Adipocyte (in vitro differentiated cells): ENCODE measurements around the gene ALDH1A3.

ENCODE experiments used
- DNase-seq: peaks from one replicate; pipeline ENCODE4 v3.0.0-alpha.2; 2015; ENCODE audit warnings: low read depth
- H3K27me3 ChIP-seq: replicated peaks from 2 replicates; pipeline ENCODE4 v1.7.0; 2013; ENCODE audit warnings: mild to moderate bottlenecking, low read length, moderate library complexity; ENCODE audit not compliant: control insufficient read depth, insufficient read depth
- H3K36me3 ChIP-seq: 2 replicates; pipeline ENCODE4 v1.7.0; 2013; ENCODE audit warnings: low read length, mild to moderate bottlenecking, moderate library complexity; ENCODE audit not compliant: control insufficient read depth, insufficient read depth, severe bottlenecking
- H3K4me1 ChIP-seq: 2 replicates; pipeline ENCODE4 v1.7.0; 2013; ENCODE audit warnings: mild to moderate bottlenecking, low read length, moderate library complexity; ENCODE audit not compliant: control insufficient read depth, insufficient read depth
- H3K4me3 ChIP-seq: 2 replicates; pipeline ENCODE4 v1.7.0; 2013; ENCODE audit warnings: mild to moderate bottlenecking, low read length, moderate library complexity
- H3K9ac ChIP-seq: 2 replicates; pipeline ENCODE4 v1.7.0; 2013; ENCODE audit warnings: mild to moderate bottlenecking, low read length, moderate library complexity
- H3K9me3 ChIP-seq: 2 replicates; pipeline ENCODE4 v1.7.0; 2013; ENCODE audit warnings: mild to moderate bottlenecking, low read length, moderate library complexity; ENCODE audit not compliant: control insufficient read depth

The ALDH1A3 gene

DNA sequence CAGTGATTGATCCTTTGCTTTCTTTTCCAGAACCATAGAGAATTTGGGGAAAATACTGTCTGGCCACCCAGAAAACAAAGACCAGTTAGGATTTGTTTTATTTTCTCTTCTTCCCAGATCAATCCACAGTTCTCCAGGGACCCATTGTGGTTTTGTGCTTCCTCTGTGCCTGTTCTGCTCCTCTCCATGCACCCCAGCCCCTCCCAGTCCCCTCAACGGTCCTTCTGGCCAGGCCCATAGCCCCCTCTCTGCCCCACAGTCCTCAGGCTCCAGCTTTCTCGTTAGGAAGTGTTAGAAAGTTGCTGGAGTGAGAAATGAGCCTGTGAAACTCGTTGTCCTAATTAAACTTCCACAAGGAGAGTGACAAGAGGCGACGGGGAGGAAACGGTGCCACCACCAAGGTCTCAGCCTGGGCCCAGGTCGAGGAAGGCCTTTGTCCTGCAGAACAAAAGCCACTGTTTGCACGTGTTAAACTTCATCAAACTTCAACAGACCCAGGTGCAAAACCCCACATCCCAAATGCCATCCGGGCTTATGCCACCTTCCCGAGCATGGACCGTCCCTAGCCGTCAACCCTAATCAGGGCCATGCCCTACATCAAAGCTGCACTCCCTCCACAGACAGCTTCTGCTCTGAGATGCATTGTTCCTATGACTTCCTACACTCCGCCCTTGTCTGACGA is 18.7 kb upstream of the ALDH1A3 start:
- Histone ChIP-seq H3K9ac (no peak overlapping the region), H3K4me1 (peaks cover 31% of the 10 kb centered on the region), H3K4me3 (no peak overlapping the region), H3K36me3 (no peaks in the 10 kb centered on the region), H3K27me3 (no peaks in the 10 kb centered on the region), H3K9me3 (peaks cover 9% of the 10 kb centered on the region)
- no peak for DNase-seq

DNA sequence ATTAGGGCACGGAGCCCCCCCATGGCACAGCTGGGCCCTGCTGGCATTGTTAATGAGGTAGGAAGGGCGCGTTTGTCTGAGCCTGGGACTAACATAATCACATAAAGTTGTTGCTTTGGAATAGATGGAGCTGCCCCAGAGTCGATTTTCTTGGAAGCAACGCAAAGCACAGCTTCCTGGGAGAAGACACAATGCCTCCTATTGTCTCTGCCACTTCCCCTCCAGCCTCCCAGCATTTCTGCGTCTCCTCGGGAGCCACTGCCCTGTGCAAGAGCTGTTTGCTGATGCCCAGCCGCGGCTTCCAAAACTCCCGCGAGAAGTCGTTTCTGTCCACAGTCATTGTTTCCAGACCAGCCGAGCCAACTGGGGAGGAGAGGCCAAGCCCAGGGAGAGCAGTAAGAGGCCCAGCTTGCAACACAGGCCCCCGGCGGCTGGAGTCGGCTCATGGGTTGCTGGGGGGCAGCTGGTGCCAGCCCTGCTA is 18.1 kb upstream of the ALDH1A3 start:
- no peaks in the 10 kb centered on the region for H3K27me3 ChIP-seq
- H3K4me1 ChIP-seq: peaks cover 31% of the 10 kb centered on the region
- H3K4me3 ChIP-seq: no peak overlapping the region
- peaks cover 9% of the 10 kb centered on the region for H3K9me3 ChIP-seq
- DNase-seq: no peak
- H3K36me3 ChIP-seq: no peaks in the 10 kb centered on the region
- no peak overlapping the region for H3K9ac ChIP-seq

DNA sequence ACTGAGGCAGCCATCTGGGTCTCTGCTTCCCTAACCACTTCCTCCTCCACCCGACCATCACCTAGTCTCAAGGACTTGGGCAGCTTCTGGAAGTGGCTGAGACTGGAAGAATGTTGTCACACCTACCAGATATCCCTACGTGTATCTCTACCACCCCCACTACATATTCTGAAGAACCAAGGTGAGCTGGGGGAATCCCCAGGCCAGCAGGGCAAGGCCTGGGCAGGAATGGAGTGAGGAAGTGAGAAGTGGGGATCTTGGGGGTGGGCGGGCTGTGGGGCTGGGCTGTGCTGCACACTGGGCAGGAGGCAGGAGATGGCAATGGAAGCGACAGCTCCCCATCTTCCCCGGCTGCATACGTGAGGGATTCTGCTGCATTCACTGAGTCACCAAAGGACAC is 17.5 kb upstream of the ALDH1A3 start:
- Histone ChIP-seq H3K4me1 (peaks cover 31% of the 10 kb centered on the region), H3K9me3 (peaks cover 9% of the 10 kb centered on the region), H3K4me3 (no peak overlapping the region), H3K36me3 (no peaks in the 10 kb centered on the region), H3K27me3 (no peaks in the 10 kb centered on the region), H3K9ac (no peak overlapping the region)
- no peak for DNase-seq

DNA sequence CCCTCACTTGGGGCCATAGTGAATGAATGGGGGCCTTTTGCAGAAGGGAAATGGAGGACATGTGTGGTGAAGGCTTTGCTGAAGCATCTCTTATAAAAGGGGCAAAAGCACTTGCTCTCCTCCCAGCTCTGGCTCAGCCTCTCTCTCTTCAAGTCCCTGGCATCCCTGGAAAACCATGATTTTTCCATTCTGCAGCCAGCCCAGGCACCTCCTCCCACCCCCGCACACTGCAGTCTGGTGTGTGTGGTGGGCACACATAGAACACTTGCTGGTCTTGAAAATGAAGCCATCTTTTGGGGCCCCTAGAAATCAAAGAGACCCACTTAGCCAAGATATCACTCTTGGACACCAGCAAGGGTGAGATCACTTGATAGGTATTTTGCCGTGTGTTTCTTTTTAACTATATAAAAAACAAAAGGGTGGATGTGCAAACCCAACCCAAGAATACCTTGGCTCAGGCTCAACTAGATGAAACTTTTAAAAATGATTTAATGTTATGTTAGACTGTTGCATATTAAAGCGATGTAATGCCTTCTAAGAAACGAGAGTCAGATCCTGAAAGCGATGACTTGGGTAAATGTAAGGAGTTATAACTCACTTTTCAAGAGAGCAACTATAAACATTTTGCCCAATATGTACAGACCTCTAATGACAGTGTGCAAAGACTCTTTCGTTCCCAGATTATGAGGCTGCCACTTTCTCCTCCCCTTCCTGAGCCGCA is 16.4 kb upstream of the ALDH1A3 start:
- no peaks in the 10 kb centered on the region for H3K27me3 ChIP-seq
- no peaks in the 10 kb centered on the region for H3K36me3 ChIP-seq
- H3K9me3 ChIP-seq: peaks cover 9% of the 10 kb centered on the region
- peak overlapping the region; percentile 55 for H3K4me3 ChIP-seq
- H3K4me1 ChIP-seq: peaks cover 31% of the 10 kb centered on the region
- DNase-seq: peak; percentile 48
- peak overlapping the region; percentile 64 for H3K9ac ChIP-seq

DNA sequence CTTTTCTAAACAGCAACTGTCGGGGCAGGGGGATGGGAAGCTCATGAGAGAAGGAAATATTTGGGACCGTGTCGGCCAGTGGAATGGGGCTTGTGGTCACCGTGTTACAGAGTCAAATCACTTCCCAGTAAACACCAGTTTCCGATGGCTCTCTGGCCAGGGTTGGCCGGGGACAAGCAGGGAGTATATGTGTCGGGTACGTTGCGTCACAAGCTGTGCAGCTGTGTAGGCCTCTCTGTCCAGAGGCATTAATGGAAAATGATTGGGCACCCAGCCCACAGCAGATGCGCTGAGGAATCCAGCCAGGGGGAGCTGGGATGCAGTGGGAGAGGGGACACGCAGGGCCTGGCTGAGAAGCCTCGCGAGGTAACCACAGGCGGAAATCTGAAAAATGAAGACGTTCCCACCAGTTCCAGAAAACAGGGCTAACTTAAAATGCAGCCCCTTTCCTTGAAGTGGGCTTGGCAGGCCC is 15.8 kb upstream of the ALDH1A3 start:
- peak; percentile 16 for DNase-seq
- H3K4me3 ChIP-seq: peak overlapping the region; percentile 55
- no peaks in the 10 kb centered on the region for H3K36me3 ChIP-seq
- H3K9ac ChIP-seq: peak overlapping the region; percentile 64
- peaks cover 9% of the 10 kb centered on the region for H3K9me3 ChIP-seq
- H3K27me3 ChIP-seq: no peaks in the 10 kb centered on the region
- H3K4me1 ChIP-seq: peaks cover 31% of the 10 kb centered on the region

DNA sequence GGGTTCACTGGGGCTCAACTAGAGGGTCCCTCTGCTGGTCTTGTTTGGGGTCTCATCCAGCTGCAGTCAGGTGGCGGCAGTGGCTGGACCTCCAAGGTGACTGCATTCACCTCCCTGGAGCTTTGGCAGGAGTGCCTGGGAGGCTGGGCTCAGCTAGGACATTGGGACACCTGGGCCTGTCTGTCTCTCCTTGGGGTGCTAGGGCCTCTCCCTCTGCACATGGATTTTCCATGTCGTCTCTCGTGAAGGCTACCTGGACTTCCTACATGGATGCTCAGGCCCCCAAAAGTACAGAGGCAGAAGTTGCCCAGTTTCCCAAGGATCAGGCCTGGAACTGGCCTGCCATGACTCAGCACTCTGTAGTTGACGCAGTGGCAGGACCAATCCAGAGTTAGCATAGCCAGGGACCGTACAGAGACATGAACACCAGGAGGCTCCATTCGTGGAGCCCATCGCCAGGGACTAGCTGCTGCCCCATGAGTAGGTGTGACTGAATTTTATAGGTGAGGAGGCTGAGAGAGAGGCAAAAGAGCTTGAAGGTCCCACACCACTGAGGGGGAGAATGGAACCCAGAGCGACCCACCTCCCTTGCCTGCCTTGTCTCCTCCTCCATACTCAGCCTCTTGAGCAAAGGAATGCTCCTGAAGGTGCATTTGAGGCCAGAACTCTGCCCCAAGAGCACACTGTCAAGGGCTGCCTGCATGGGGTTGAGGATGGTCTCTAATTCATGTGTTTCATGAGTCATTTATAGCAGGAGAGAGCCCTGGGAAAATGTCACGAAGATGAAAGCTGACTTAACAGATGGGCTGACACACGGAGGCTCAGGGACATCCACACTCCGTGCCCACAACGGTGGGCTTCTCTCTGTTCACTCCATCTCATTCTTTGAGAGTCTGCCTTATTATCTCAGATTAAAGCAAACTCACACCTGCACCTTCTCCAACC is 13.0 kb upstream of the ALDH1A3 start:
- H3K9me3 ChIP-seq: peaks cover 5% of the 10 kb centered on the region
- peaks cover 22% of the 10 kb centered on the region for H3K4me1 ChIP-seq
- DNase-seq: no peak
- no peak overlapping the region for H3K9ac ChIP-seq
- no peak overlapping the region for H3K4me3 ChIP-seq
- H3K27me3 ChIP-seq: no peaks in the 10 kb centered on the region
- no peaks in the 10 kb centered on the region for H3K36me3 ChIP-seq

DNA sequence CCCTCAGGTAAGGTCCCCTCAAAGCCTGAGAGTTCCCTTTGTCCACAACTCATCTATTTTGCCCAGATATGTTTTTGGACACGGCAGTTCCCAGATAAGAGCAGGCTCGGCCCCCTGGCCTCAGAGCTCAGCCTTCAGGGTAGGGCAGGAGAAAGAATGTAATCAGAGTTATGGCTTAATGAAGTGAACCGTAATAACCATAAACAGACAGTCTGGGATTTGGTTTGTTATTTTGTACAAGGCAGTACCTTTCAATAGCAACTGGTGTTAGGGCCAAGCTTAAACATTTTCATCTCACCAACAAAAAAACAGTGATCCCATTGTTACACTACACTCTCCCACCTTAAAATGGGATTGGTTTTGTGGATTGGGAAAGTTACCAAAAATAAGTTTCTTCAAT is 12.2 kb upstream of the ALDH1A3 start:
- no peak overlapping the region for H3K4me3 ChIP-seq
- no peaks in the 10 kb centered on the region for H3K36me3 ChIP-seq

DNA sequence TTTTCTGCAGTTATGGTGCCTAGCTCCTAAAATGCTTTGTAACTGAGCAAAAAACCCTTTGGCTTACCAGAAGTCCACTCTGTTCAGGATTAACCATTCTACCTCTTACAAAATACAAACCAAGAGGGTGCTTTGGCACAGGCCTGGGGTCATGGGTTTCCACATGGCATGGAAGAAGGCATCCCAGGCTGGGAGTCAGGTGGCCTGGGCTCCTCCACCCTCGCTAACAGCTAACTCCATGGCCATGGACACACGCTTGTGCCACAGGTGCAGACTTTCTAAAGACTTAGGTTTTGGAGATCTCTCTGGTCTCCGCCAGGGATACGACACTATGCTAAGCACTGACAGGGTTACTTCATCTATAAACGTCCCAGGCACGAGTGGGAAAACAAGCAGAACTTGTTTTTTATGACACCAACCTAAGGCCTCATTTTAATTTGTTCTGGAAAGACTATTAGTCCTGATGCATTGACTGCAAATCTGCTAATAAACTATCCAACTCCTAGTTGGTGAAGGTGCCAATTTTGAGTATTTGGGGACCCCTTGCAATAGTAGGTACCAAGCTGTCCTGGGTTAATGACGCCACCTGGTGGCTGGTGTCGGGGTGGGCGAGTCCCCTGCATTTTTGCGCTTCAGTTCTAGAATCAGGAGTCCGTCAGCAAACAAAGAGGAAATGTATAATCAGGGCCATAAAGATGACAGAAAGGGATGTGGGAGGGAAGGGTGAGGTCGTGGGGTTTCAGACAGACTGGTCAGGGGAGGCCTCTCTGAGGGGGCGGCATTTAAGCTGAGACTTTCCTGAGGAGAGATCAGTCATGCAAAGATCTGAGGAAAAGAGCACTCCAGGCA is 10.3 kb upstream of the ALDH1A3 start:
- Histone ChIP-seq H3K36me3 (no peaks in the 10 kb centered on the region), H3K4me3 (no peak overlapping the region), H3K4me1 (peaks cover 5% of the 10 kb centered on the region), H3K9ac (no peak overlapping the region), H3K9me3 (peaks cover 5% of the 10 kb centered on the region), H3K27me3 (no peaks in the 10 kb centered on the region)
- DNase-seq: no peak

More for the DNA sequence above, 12.2 kb upstream of the ALDH1A3 start:
- Histone ChIP-seq H3K27me3 (no peaks in the 10 kb centered on the region), H3K9ac (no peak overlapping the region), H3K9me3 (peaks cover 5% of the 10 kb centered on the region), H3K4me1 (peaks cover 17% of the 10 kb centered on the region)
- DNase-seq: no peak

DNA sequence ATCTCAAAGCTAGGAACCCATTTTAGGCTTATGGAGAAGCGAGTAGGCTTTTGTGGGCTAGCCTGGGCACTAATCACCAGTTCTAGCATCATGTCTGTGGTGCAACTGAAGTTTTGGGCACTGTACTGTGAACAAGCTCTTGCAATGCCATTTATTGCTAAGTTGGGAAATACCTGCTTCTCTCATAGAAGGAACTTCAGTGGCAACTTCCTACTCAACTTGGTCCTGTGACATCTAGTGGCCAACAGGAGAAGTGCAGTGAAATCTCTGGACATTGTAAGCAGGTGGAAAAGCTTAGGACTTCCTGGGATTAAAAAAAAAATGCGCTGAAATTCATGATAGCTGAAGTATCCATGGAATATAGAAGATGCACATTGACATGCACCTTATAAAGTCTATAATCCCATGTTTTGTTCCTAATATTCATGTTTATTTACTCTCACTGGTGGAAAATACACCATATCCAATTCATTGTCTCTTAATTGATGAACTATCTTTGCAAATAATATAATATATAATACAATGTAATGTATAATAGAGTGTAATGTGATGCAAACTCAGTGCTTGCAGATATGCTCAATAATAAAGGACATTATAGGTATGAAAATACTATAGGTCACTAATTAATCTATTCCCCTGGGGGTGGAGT is 6.5 kb upstream of the ALDH1A3 start:
- DNase-seq: peak; percentile 96
- H3K4me1 ChIP-seq: peaks cover 4% of the 10 kb centered on the region
- H3K9me3 ChIP-seq: peaks cover 5% of the 10 kb centered on the region
- H3K36me3 ChIP-seq: no peaks in the 10 kb centered on the region
- H3K27me3 ChIP-seq: no peaks in the 10 kb centered on the region
- H3K4me3 ChIP-seq: no peak overlapping the region
- no peak overlapping the region for H3K9ac ChIP-seq

DNA sequence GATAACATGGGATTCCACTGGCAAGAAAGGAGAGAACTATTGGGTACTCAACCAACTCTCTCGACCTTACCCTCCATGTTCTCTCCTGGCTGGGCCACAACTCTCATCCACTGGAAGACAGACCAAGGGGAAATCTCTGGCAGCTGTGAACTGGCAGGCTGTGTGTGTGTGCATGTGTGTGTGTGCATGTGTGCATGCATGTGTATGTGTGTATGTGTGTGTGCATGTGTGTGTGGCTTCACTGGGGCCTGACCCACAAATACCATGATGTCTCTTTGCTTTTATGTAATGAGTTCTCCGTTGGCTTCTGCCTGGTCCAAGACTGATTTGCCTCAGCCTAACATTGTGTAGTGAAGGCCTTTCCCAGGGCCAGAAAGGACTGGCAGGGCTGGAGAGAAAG is 4.1 kb upstream of the ALDH1A3 start:
- Histone ChIP-seq H3K27me3 (no peaks in the 10 kb centered on the region), H3K9me3 (no peaks in the 10 kb centered on the region)

More for the DNA sequence above, 4.1 kb upstream of the ALDH1A3 start:
- Histone ChIP-seq H3K36me3 (no peaks in the 10 kb centered on the region), H3K4me1 (peaks cover 4% of the 10 kb centered on the region), H3K9ac (no peak overlapping the region), H3K4me3 (no peak overlapping the region)
- no peak for DNase-seq
